Measurements from ENCODE around the gene METTL16.

Gene METTL16

DNA sequence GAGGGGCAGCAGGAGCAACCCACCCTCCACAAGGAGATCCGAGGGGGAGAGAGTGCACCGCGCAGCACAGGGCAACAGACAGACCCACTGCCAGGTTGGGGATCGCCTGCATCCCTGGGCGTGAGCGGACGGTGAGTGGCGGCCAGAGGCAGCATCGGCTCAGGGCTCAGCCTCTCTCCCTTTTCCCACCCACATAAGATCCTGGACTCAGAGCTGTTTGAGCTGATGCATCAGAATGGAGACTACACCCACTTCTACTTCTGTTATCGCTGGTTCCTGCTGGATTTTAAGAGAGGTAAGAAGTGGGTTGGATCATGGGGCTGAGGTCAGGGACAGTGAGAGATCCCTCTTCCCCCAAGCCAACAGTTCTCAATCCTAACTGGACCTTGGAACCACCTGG lies 134.0 kb downstream of the METTL16 start:
- DNase-seq (ENCODE audit: insufficient read length): no peak
- no peak for FAIRE-seq
- TF ChIP-seq POLR2A (IDR thresholded peaks at IDR 0.05; ENCODE audit: low read depth, low read length): no peak

DNA sequence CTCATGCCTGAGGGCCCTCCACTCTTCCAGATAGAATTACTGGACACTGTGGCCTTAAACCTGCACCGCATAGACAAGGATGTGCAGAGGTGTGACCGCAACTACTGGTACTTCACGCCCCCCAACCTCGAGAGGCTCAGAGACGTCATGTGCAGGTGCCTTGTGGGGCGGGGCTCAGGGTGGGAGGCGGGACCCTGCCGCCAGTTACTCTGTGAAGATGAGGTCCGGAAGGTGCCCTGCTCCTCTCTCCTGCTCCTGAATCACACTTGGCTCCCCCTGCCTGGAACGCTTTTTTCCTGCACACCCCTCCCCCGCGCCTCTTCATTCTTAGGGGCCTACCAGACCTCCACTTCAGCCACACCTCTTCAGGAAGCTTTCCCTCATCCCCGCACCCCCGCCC lies 135.6 kb downstream of the METTL16 start:
- DNase-seq (ENCODE audit: insufficient read length) (no peak), FAIRE-seq (no peak)
- no peak for TF ChIP-seq POLR2A (IDR thresholded peaks at IDR 0.05; ENCODE audit: low read depth, low read length)
- TF ChIP-seq TAF1 (IDR thresholded peaks at IDR 0.05; ENCODE audit: borderline replicate concordance, low read depth, low read length): no peak
- TF ChIP-seq POLR2AphosphoS5 (IDR thresholded peaks at IDR 0.05; ENCODE audit: low read depth, low read length): no peak

DNA sequence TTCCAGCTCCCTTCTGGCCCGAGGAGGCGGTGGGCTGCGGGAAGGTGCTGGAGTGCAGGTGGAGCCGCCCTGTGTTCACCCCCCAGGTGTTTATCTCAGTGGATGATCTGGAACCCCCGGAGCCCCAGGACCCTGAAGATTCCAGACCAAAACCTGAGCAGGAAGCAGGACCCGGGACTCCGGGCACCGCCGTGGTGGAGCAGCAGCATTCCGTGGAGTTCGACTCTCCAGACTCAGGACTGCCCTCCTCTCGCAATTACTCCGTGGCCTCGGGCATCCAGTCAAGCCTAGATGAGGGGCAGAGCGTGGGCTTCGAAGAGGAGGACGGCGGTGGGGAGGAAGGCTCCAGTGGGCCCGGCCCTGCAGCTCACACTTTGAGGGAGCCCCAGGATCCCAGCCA lies 136.3 kb downstream of the METTL16 start:
- FAIRE-seq: no peak
- TF ChIP-seq POLR2A (IDR thresholded peaks at IDR 0.05; ENCODE audit: low read depth, low read length) (no peak), TAF1 (IDR thresholded peaks at IDR 0.05; ENCODE audit: borderline replicate concordance, low read depth, low read length) (no peak), POLR2AphosphoS5 (IDR thresholded peaks at IDR 0.05; ENCODE audit: low read depth, low read length) (no peak)
- no peak for DNase-seq (ENCODE audit: insufficient read length)

DNA sequence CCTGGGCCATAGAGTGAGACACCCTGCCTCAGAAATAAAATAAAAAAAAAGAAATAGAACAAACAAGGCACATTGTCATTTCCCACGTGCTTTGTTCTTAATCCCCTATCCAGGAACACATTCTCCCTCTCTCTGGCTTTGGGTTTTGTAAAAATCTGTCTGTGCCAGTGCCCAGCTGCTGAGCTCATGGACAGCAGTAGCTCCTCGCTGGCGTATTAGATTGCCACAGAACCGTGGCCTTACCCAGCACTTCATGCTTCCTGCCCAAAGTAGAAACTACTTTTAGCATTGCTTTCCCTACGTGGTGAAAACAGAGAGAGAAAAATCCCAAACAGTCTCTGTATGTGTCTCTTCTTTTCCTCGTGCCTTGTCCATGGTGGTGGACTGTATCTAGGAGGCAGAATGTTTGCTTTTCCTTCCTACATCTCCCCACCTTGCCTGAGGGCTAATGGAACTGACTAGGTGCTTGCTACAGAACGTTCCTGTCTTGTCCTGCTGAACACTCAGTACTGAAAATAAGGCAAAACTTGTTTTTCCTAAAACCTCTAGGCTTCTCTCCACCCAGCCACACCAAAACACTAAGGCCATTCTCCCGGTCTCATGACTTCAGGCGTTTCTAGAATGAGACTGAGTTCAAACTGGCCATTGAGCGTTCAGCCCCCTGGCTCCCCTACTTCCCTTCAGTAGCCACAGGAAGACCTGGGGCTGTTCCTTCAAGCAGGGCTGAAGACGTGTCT lies 137.0 kb downstream of the METTL16 start:
- no peak for TF ChIP-seq POLR2AphosphoS5 (IDR thresholded peaks at IDR 0.05; ENCODE audit: low read depth, low read length)
- DNase-seq (ENCODE audit: insufficient read length) (no peak), FAIRE-seq (no peak)

DNA sequence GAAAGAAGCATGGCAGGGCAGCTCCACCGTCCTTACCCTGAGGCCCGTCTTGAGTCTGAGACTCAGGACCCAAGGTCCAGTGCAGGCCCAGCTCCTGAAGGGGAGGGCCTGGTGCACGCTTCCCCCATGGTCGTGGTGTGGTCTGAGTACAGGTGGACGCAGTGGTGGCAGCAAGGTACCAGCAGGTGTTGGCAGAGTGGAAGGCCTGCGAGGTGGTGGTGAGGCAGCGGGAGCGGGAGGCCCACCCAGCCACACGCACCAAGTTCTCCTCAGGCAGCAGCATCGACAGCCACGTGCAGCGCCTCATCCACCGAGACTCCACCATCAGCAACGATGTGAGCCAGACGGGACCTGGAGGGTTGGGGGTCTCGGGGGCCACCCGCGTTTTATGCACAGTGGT lies 138.5 kb downstream of the METTL16 start:
- no peak for FAIRE-seq
- no peak for DNase-seq (ENCODE audit: insufficient read length)
- TF ChIP-seq POLR2A (IDR thresholded peaks at IDR 0.05; ENCODE audit: low read depth, low read length) (no peak), TAF1 (IDR thresholded peaks at IDR 0.05; ENCODE audit: borderline replicate concordance, low read depth, low read length) (no peak), POLR2AphosphoS5 (IDR thresholded peaks at IDR 0.05; ENCODE audit: low read depth, low read length) (no peak)

DNA sequence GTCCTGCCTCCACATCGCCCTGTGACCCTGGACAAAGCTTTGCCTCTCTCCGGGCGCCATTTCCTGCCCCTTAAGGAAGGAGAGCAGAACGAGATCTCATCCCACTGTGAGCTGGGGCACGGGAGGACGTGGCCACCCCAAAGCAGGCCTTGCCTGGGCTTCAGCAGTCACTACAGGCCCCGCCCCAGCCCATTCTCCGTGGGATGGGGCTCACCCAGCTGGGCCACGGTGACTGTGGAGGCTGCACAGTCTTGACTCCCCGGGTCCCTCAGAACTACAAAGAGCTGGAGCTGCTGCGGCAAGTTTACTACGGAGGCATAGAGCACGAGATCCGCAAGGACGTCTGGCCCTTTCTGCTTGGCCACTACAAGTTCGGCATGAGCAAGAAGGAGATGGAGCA lies 139.0 kb downstream of the METTL16 start:
- FAIRE-seq: no peak
- TF ChIP-seq POLR2A (IDR thresholded peaks at IDR 0.05; ENCODE audit: low read depth, low read length) (no peak), TAF1 (IDR thresholded peaks at IDR 0.05; ENCODE audit: borderline replicate concordance, low read depth, low read length) (no peak), POLR2AphosphoS5 (IDR thresholded peaks at IDR 0.05; ENCODE audit: low read depth, low read length) (no peak)
- no peak for DNase-seq (ENCODE audit: insufficient read length)

DNA sequence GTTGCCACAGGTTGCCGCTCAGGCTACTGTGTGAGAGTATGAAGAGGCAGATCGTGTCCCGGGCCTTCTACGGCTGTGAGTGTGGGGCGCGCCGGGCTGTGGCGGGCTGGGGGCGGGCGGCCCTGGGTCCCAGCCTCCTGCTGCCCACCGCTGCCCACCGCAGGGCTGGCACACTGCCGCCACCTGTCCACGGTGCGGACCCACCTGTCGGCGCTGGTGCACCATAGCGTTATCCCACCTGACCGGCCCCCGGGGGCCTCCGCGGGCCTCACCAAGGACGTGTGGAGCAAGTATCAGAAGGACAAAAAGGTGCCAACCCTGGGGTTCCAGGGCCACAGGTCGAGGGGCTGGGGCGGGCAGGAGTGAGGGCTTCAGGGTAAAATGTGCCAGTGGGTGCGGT lies 139.5 kb downstream of the METTL16 start:
- FAIRE-seq (no peak), DNase-seq (ENCODE audit: insufficient read length) (no peak)
- TF ChIP-seq POLR2A (IDR thresholded peaks at IDR 0.05; ENCODE audit: low read depth, low read length) (no peak), POLR2AphosphoS5 (IDR thresholded peaks at IDR 0.05; ENCODE audit: low read depth, low read length) (no peak), TAF1 (IDR thresholded peaks at IDR 0.05; ENCODE audit: borderline replicate concordance, low read depth, low read length) (no peak)

DNA sequence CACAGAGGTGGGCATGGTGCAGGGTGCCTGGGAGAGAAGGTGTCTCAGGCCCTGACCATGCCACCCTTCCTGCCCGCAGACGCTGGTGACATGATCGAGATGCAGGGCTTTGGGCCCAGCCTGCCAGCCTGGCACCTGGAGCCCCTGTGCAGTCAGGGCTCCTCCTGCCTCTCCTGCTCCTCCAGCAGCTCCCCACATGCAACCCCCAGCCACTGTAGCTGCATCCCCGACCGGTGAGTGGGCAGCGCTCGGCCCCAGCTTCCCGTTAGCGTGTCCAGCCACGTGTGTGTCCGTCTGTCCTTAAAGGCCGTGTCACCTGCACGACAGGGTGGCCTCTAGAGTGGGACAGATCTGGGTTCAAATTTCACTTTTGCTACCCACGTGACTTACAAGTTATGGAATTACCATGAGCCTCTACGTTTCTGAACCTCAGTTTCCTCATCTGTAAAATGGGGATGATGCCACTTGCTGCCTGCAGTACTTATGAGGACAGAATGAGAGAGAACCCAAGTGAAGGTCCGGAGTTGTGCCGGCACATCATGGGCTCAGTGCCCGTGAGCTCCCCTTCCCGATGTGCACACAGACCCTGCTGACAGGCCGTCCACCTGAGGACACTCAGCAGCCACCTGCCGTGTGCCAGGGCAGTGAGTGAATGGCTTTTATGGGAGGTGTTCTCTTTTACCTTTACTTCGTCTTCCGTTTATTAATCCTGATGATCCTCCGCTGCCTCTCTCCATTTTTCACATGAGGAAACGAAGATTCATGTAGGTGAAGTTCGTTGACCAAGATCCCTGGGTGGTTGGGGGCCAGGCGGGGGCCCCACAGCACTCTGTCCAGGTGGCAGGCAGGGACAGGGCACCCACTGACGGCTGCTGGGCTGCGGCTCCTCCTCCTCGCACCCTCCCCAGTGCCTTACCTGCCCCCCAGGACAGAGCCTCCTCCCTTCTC lies 140.2 kb downstream of the METTL16 start:
- FAIRE-seq (no peak), DNase-seq (ENCODE audit: insufficient read length) (no peak)
- TF ChIP-seq POLR2AphosphoS5 (IDR thresholded peaks at IDR 0.05; ENCODE audit: low read depth, low read length): no peak

DNA sequence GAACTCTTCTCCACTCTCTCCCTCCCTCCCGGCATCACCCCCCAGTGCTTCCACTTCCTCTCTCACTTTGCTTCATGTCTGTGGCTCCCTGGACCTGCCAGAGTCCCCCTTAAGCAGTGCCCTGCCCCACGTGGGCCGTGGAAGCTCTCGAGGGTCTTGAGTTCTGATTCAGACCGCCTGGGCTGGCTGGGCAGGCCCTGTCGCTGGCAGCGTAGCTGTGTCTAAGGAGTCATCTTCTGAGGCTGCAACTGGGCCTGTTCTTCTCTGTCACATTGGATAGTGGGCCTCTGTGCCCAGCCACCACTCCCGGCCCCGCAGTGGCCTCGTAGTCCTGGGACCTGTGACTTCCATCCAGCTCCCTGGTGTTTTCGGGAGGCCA lies 141.5 kb downstream of the METTL16 start:
- DNase-seq (ENCODE audit: insufficient read length) (no peak), FAIRE-seq (no peak)
- no peak for TF ChIP-seq TAF1 (IDR thresholded peaks at IDR 0.05; ENCODE audit: borderline replicate concordance, low read depth, low read length)
- no peak for TF ChIP-seq POLR2AphosphoS5 (IDR thresholded peaks at IDR 0.05; ENCODE audit: low read depth, low read length)
- no peak for TF ChIP-seq POLR2A (IDR thresholded peaks at IDR 0.05; ENCODE audit: low read depth, low read length)

DNA sequence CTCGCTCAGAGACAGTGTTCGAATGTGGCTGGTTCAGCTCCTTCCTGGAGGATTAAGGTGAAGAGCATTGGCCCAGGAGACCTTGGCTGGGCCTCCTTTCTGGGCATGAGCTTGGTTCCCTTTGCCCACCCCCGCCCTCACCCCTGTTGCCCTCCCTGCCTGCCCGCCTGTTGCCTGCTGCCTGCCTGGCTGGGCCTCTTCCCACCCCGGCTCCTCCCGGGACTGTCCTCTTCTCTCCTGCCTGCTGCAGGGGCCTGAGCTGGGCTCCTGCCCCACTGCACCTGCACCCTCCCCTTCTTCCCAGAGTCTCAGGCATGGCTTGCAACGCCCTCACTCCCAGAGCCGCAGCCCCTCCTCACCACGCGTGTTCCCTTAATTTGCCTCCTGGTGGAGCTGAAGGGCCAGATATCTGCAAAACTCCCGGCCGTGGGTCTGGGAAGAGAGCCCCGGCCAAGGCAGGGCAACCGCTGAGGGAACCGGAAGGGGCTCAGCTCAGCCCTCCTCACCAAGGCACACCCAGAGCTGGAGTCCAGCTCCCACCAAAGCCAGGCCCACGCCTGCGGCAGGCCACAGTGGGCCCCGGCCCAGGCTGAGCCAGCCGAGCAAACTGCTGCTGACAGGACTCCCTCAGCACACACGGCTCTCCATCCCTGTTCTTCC lies 142.0 kb downstream of the METTL16 start:
- FAIRE-seq (no peak), DNase-seq (ENCODE audit: insufficient read length) (no peak)
- TF ChIP-seq TAF1 (IDR thresholded peaks at IDR 0.05; ENCODE audit: borderline replicate concordance, low read depth, low read length) (no peak), POLR2A (IDR thresholded peaks at IDR 0.05; ENCODE audit: low read depth, low read length) (no peak), POLR2AphosphoS5 (IDR thresholded peaks at IDR 0.05; ENCODE audit: low read depth, low read length) (no peak)

DNA sequence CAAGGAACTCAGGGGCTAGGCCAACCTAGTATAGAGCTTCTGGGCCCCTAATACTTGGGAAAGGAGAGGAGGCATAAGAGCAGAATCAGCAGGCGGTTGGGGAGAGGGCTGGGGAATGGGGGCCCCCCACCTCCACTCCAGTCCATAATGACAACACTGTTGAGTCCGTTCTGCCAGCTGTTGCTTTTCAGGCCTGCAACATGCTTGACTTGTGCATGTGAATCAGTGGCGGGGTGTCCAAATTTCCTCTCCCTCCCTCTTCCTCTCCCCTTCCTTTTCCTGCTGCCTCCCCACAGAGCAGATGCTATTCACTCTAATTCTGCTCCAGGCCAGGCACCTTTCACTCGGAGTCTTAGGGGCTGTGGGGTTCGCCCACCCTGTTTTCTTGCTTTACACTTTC lies 142.6 kb downstream of the METTL16 start:
- DNase-seq (ENCODE audit: insufficient read length) (no peak), FAIRE-seq (no peak)
- TF ChIP-seq POLR2AphosphoS5 (IDR thresholded peaks at IDR 0.05; ENCODE audit: low read depth, low read length): no peak
- TF ChIP-seq POLR2A (IDR thresholded peaks at IDR 0.05; ENCODE audit: low read depth, low read length): no peak
- TF ChIP-seq TAF1 (IDR thresholded peaks at IDR 0.05; ENCODE audit: borderline replicate concordance, low read depth, low read length): no peak

DNA sequence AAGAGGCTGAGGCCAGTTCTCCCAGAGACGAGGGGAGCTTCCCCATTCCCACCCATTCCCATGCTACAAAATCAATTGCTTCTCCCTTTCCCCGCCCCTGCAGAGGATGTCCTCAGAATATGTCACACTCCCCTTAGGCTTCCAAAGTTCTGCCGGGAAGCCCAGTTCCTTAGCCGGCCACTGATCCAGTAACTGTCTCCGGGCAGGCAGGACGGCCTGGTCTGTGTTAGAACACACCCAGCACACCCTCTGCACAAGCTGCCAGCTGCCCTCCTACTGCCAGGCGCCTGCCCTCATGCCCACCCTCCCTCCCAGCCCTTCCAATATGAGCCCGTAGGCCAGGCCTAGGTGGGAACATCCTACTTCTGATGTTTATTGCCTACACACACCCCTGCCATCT lies 143.3 kb downstream of the METTL16 start:
- no peak for TF ChIP-seq POLR2AphosphoS5 (IDR thresholded peaks at IDR 0.05; ENCODE audit: low read depth, low read length)
- TF ChIP-seq POLR2A (IDR thresholded peaks at IDR 0.05; ENCODE audit: low read depth, low read length): no peak
- TF ChIP-seq TAF1 (IDR thresholded peaks at IDR 0.05; ENCODE audit: borderline replicate concordance, low read depth, low read length): no peak
- FAIRE-seq: no peak
- DNase-seq (ENCODE audit: insufficient read length): no peak

All from GM12892 (cell line).